Testis (tissue), 3 donors: ENCODE results near the gene CDH2. TPM values are rescaled to one million over a fixed set of nuclear protein-coding genes. Genes with fewer than 3 reads are reported as not detected.

Experiments
- DNase-seq: peaks from one replicate; pipeline ENCODE4 v3.0.0-alpha.2; 2019
- H3K27ac ChIP-seq, 2 donors: fragments of 200-600 bp; sonication (generic); one replicate each; pipeline ENCODE4 v1.5.1; 2019
- H3K27me3 ChIP-seq: fragments of 200-600 bp; sonication (generic); one replicate; pipeline ENCODE4 v1.5.1; 2019
- H3K36me3 ChIP-seq: fragments of 200-600 bp; sonication (generic); one replicate; pipeline ENCODE4 v1.5.1; 2017; ENCODE audit warnings: low read depth; ENCODE audit errors: missing control alignments
- H3K4me1 ChIP-seq: fragments of 200-600 bp; sonication (generic); one replicate; pipeline ENCODE4 v1.5.1; 2019
- H3K4me3 ChIP-seq, 2 donors: fragments of 200-600 bp; sonication (generic); one replicate each; pipeline ENCODE4 v1.5.1; 2017 to 2019
- H3K9me3 ChIP-seq: fragments of 200-600 bp; sonication (generic); one replicate; pipeline ENCODE4 v1.5.1; 2017
- CTCF ChIP-seq, 3 experiments: fragments of 450-650 bp in 2 of 3; fragments of 200-600 bp in 1 of 3; sonication (generic) in 1 of 3; IDR thresholded peaks; one replicate each; pipeline ENCODE4 v1.5.1; 2016 to 2019; ENCODE audit warnings: antibody characterized with exemption in 3 of 3, mild to moderate bottlenecking in 2 of 3, moderate library complexity in 1 of 3
- POLR2A ChIP-seq: fragments of 450-650 bp; IDR thresholded peaks from one replicate; pipeline ENCODE4 v1.6.1; 2017; ENCODE audit warnings: antibody characterized with exemption, mild to moderate bottlenecking, moderate library complexity
- WGBS, 2 donors: methylation state at CpG; one replicate each; pipeline ENCODE4 v1.1.5; 2018; 5-methylcytosine and 5-hydroxymethylcytosine counted together
- intact Hi-C: fragments of 100-400 bp; cut with DNase I; formaldehyde crosslinking; loops from one replicate; pipeline ENCODE4 v1.15.1; 2023; ENCODE audit warnings: low total_unique reads
- polyA plus RNA-seq: library from polyadenylated mRNA; stranded (reverse); fragments of 350-450 nt; fragmentation: Illumina TruSeq; extraction: RNeasy Lipid Tissue Mini Kit (QIAGEN cat#74804); gene quantifications from one replicate; pipeline ENCODE4 v1.2.3, GENCODE V29; 2014; ENCODE audit warnings: low read depth, low replicate concordance; ENCODE audit not compliant: insufficient read depth
- total RNA-seq, 2 donors: library from RNA; depleted of rRNA; stranded (reverse); fragments of >200 nt; gene quantifications; one replicate each; pipeline ENCODE4 v1.2.3, GENCODE V29; 2016

The CDH2 gene
- total and polyA plus RNA-seq, 3 donors from 2014 or later = 98.6 to 165 (median 128) TPM

DNA sequence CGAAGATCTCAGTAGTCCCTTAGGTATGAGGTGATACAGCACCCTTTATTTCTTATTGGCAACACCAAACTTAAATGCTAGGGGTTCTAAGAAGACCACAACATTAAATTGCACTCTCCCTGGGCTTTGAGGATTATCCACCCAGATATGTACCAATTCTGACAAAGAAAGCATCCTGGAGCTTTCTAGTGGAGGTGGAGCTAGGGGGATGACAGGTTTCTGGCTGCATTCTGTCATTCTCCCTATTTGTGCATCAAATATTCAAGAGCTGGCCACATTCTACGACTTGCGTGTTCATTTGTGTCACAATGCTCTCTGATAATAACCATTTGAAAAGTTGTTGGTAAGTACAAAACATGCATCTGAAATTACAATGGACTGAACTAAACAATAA, 111.1 kb downstream of the CDH2 start:
- WGBS, 2 donors = 77 to 85% methylated on average over 3 of the region's 3 CpGs

GRCh38 chr18:28065031-28065792, 111.7 kb downstream of the CDH2 start:
- H3K36me3 ChIP-seq = no peaks in the 10 kb centered on the region
- intact Hi-C loops = no loop called here
- no peak for DNase-seq
- no peak overlapping the region for H3K27ac ChIP-seq
- WGBS, 2 donors = 72 to 77% methylated on average over 4 of the region's 4 CpGs
- no peaks in the 10 kb centered on the region for H3K4me1 ChIP-seq
- H3K4me3 ChIP-seq = no peak overlapping the region
- TF ChIP-seq POLR2A = no peak
- no peak for TF ChIP-seq CTCF (IDR thresholded peaks at IDR 0.05)
- no peaks in the 10 kb centered on the region for H3K27me3 ChIP-seq
- no peaks in the 10 kb centered on the region for H3K9me3 ChIP-seq

More for the DNA sequence above, 111.1 kb downstream of the CDH2 start:
- no peaks in the 10 kb centered on the region for H3K27me3 ChIP-seq
- H3K36me3 ChIP-seq = no peaks in the 10 kb centered on the region
- H3K4me3 ChIP-seq = no peak overlapping the region
- no peaks in the 10 kb centered on the region for H3K9me3 ChIP-seq
- intact Hi-C loops = no loop called here
- no peak for TF ChIP-seq POLR2A
- TF ChIP-seq CTCF (IDR thresholded peaks at IDR 0.05) = no peak
- no peak overlapping the region for H3K27ac ChIP-seq
- no peak for DNase-seq
- H3K4me1 ChIP-seq = no peaks in the 10 kb centered on the region

- 79 to 84% methylated on average over 2 of the region's 2 CpGs for WGBS, 2 donors
- Histone ChIP-seq H3K4me1 (no peaks in the 10 kb centered on the region), H3K27ac (no peak overlapping the region), H3K27me3 (no peaks in the 10 kb centered on the region), H3K36me3 (no peaks in the 10 kb centered on the region), H3K4me3 (no peak overlapping the region), H3K9me3 (no peaks in the 10 kb centered on the region)
- DNase-seq = no peak
- intact Hi-C loops = no loop called here
- TF ChIP-seq CTCF (IDR thresholded peaks at IDR 0.05) (no peak), POLR2A (no peak)
Measured at GRCh38 chr18:28063926-28064325, 113.0 kb downstream of the CDH2 start.

- H3K27ac ChIP-seq = no peak overlapping the region
- 36 to 41% methylated on average over 2 of the region's 2 CpGs for WGBS, 2 donors
- no peaks in the 10 kb centered on the region for H3K36me3 ChIP-seq
- H3K9me3 ChIP-seq = no peaks in the 10 kb centered on the region
- H3K4me3 ChIP-seq = no peak overlapping the region
- intact Hi-C loops = no loop called here
- TF ChIP-seq POLR2A (no peak), CTCF (IDR thresholded peaks at IDR 0.05) (no peak)
- no peak for DNase-seq
- no peaks in the 10 kb centered on the region for H3K4me1 ChIP-seq
- H3K27me3 ChIP-seq = no peaks in the 10 kb centered on the region
Measured at GRCh38 chr18:28063271-28063761, 113.6 kb downstream of the CDH2 start.

DNA sequence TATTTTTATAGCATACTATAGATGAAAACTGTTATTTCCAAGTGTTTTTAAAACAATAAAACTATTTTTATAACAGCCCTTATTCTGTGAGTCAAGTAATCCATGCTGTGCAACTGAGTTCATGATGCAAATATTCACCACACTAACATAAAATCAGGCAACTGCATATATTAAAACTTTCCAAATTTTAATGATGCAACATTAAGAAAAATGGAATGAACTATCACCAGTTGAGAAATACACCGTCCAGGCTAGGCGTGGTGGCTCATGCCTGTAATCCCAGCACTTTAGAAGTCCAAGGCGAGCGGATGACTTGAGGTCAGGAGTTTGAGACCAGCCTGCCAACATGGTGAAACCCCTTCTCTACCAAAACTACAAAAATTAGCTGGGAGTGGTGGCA, 114.5 kb downstream of the CDH2 start:
- Histone ChIP-seq H3K27me3 (no peaks in the 10 kb centered on the region), H3K36me3 (no peaks in the 10 kb centered on the region), H3K27ac (no peak overlapping the region), H3K4me1 (no peaks in the 10 kb centered on the region), H3K9me3 (no peaks in the 10 kb centered on the region), H3K4me3 (no peak overlapping the region)
- 84 to 99% methylated on average over 4 of the region's 4 CpGs for WGBS, 2 donors
- intact Hi-C loops = no loop called here
- TF ChIP-seq CTCF (IDR thresholded peaks at IDR 0.05) (no peak), POLR2A (no peak)
- no peak for DNase-seq
